Hematopoietic multipotent progenitor cell (in vitro differentiated cells): ENCODE measurements around the gene TFDP2. TPM values are rescaled to one million over a fixed set of nuclear protein-coding genes. Genes with fewer than 3 reads are reported as not detected.
"Not testable (repeated sequence)": the region's sequence is repeated elsewhere in the genome, so short reads cannot be mapped to it uniquely, and the experiment has no call there.

ENCODE experiments used
- DNase-seq, 3 donors: peaks; one replicate each; pipeline ENCODE4 v3.0.0-alpha.2; 2011 to 2015; ENCODE audit warnings: low read depth in 2 of 3, low spot score in 2 of 3
- total RNA-seq: library from RNA; depleted of rRNA; stranded (reverse); fragments of >200 nt; gene quantifications from one replicate; pipeline ENCODE4 v1.2.3, GENCODE V29; 2012

Gene TFDP2
- total RNA-seq, 1 donor, result 60.3 TPM

DNA sequence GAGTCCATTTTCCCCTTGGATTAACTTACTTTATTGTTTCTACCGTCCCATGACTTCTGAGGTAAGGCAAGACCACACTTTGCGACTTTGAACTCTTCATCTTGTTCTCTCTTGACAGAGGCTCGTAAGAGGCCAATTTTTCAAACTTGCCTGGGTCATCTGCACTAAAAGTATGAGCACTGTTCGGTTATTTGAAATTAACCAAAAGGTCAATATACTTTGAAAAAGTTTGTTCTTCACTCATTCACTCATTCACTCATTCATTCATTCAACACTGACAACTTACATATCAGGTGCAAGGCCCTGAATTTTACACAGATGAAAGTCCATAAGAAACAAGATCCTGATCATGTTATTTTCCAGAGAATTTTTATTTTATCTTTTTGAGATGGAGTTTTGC is 215.0 kb downstream of the TFDP2 start:
- DNase-seq, result no peak

DNA sequence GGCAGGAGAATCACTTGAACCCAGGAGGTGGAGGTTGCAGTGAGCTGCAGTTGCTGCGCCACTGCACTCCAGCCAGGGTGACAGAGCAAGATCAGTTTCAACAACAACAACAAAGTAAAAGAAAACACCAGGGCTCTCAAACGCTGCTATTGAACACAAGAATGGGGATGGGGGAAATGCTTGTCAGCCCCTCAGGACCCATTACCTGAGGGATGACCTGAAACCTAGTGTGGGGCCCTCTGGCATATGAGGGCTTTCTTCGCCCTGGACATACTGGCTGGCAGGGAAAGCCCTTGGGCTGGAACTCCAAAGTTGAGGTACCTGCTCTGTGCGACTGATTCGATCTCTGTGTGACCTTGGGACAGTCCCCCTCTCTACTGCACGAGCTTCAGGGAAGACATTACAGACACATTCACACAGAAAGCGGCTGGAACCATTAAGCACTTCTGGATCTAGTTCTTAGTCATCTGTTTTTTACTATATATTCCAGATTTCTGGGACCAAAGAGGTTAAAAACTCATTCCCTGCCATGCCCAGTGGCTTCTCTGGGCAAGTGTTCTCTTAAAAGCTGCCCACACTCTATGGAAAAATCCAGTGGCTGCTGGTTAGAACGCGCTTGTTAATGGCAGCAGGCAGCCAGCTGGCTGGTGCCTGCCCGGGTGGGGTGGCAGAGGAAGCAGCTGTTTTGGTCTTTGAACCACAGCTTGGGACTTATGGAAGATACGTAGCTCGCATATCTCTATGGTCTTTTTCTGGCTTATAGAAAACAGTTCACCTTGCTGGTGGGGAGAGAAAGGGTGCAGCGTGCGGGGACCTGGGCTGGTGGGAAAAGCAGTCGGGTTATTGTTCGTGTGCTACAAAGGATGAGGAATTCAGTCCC is 215.7 kb downstream of the TFDP2 start:
- DNase-seq, result peak in 1 of 3 donors; percentile 67

DNA sequence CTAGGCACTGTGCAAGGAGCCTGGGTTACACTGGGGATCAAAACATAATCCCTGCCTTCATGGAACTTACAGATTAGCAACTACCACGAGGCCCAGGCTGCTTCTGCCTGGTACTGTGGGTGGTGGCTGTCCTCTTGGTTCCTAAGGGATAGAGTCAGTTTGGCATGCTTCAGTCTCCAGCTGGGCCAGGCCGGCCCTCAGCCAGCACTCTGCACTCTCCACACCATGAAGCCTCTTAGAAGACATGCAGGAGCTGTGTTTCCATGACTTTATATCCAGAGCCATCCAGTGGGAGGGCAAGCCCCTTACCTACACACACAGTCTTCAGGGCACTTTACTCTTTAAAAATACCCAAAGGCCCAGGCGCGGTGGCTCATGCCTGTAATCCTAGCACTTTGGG is 218.5 kb downstream of the TFDP2 start:
- no peak for DNase-seq

DNA sequence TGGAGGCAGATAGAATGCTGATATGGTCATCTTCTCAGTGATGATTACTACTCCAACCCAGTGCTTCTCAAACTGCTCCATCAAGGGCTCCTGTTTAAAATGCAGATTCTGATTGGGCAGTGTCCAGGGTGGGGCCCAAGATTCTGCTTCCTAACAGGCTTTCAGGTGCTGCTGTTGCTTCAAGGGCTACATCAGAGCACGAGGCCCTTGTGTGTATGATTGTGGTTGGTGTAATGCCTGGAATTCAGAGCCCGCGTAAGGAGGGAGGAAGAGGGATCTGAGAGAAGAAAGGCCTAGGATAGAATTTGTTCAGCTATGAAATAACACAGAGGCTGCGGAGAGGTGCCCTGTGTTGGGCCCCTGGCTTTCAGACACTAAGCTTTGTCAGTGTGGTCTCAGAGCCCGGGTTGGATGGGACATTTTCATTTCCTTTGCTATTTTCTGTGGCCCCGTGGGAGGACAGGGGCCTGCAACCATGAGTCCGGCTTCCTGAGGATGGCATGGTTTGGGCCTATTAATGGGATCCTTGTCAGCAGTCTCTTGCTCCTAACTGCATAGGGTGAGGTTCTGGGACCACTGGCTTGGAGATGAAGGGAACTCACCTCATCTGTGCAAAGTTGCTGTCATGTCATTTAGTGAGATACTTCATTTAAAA is 219.9 kb downstream of the TFDP2 start:
- DNase-seq, result no peak

DNA sequence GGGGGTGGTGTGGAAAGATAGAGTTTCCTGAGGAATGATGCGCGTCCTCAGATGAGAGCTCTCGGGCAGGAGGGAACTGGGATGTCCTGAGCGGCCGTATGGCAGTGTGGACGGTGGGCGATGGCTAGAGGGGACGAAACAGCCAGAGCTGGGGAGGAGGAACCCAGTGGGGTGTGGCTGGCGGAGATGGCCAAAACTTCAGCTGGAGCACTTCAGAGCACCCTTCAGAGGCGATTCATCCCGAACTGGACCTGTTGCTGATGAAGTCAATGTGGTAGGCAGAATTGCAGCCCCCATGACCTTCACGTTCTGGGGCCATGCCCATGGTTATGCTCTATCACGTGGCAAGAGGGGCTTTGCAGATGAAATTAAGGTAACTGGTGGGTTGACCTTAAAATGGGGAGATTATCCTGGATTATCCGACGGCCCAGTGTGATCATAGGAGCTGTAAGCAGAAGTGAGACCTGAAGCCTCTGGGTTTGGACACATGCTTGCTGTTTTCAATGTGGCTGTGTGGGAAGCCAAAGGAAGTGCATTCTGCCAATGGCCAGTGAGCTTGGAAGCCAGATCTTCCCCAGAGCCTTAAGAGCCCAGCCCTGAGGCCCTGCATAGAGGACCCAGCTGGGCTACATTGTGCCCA is 220.6 kb downstream of the TFDP2 start:
- no peak for DNase-seq

DNA sequence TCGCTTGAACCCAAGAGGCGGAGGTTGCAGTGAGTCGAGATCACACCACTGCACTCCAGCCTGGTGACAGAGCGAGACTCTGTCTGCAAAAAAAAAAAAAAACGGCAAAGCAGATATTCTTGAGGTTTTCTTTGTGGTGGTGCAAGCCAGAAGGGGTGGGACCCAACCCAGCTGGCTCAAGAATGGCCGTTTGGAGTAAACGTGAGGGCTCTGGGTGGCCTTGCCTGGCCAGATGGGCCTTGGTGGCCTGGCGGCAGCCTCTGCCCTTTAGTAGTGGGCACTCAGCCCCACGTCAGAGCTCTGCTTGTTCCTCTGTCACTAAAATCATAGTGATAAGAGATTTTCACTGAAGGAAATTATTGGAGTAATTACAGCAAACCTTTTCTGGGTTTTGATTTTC is 222.4 kb downstream of the TFDP2 start:
- no peak for DNase-seq

DNA sequence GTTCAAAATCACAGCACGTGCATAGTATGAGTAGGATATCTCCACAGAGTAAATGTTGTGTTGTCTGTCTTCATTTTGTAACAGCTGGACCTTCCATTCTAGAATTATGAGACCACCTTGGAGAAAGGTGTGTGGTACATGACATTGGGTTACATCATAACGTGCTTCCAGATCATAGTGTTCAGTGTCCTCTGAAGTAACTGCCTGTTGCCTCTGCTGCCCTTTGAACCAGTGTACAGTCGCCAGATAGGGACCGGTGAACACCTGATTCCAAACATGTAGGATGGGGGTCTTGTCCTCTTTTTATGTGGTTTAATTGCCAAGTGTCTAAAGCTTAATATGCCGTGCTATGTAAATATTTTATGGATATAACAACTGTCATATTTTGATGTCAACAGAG is 223.7 kb downstream of the TFDP2 start:
- DNase-seq, result not testable (repeated sequence)

DNA sequence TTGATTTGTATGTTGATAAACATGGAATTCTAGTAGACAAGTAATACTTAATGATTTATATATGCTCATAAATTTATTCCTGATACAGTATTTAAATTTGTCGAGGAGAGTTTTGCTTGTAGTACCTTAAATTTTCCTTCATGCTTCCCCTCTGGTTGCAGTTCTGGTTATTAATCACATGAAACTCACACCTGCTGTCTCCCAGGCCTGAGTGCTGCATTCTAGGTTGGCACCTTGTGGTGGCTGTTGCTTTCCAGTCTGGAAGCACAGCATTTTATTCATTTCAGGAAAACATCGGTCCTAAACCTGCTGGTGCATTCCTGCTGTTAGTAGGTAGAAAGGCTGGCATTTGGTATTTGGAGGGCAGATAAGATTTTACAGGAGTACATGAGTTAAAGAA is 228.0 kb downstream of the TFDP2 start:
- DNase-seq, result no peak

DNA sequence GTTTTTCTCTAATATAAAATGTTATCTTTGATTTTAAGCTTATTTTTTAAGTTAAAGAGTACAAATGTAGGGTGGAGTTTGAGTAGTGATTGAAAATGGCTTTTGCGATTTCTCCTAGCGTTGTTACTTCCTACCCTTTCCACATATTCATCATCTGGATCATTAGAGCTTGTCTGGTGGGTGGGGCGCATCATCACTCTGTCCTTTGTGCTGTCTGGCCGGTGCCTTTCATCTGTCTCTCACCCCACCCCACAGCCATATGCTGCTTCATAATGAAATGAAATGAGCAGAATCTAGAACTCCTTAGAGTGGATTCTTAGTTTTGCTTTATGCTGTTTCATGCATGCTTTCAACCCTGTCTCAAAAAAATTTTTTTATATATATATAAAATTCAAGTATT is 228.6 kb downstream of the TFDP2 start:
- no peak for DNase-seq

DNA sequence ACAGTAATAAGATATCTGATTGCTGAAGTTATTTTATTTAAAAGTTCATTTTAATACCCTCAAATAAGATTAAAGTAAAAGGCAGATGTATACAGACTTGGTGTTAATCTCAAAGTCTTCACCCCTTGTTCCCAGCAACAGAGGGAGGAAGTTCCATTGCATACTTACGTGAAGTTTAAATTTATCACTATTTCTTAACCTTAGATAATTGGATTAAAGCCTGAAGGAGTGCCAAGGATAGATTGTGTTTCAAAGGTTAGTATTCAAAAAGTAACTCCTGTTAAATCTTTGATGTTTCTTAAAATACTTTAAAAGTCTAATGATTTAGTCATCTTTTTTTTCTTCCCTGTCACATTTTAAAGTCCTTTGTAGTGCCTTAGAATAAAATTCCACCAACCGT is 233.6 kb downstream of the TFDP2 start:
- DNase-seq, result no peak

DNA sequence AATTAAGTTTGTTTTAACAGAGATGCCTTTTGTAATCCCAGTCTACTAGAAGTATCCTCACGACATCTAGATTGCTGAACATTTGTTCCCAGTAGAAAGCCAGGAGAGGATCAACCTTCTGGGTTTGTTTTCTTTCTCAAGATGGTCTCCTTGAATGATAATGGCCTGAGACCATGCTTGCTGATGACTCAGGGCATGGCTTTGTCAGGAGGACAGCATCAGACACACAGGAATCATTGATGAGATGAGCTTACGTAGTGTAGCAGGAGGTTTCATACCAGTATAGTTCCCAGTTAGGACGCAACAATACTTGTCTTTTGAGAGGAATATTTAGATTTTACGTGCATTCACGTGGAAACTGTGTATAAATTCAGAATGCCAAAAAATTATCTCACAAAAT is 234.3 kb downstream of the TFDP2 start:
- DNase-seq, result no peak

DNA sequence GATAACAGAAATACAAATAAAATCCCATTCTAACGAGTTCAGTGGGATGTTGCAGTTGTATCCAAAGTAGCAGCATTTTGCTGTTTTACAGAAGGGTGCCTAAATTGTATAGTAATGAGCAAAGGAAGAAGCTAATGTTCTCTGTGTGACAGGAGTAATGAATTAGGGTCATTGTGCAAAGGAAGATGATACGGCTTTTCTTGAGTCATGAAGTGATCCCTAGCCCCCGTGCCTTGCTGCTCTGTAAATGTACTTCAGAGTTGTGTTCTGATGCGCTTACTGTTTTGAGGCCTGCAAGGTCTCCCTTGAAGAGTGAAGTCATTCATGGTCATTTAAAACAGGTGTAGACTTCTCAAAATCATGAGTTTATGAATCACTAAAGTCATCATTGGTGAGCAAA is 235.0 kb downstream of the TFDP2 start:
- no peak for DNase-seq

DNA sequence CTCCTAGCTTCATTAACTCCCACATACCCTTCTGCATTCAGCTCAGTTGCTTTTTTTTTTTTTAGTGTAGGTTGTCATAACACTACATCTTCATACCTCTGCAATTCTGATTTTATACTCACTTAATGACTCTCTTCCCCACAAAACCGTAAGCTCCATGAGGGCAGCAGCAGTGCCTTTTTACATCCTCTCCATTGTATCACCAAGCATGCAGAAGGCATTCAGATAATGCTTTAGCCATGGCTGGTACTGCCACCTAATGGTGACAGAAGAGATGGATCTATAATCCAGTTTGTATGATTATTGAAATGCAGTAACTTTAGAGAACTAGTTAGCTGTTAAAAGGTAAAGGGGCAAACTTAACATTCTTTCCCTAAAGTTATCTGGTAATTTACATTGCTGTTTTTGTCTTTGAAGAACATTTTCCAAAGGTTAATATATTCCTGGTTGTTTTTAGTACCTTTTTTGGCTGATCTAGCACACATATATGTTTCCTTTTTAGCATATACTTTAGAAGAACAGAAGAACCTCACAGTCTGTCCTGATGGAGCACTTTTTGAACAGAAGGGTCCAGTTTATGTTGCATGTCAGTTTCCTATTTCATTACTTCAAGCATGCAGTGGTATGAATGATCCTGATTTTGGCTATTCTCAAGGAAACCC is 236.1 kb downstream of the TFDP2 start:
- peak; percentile 34 to 87 (median 62) for DNase-seq

DNA sequence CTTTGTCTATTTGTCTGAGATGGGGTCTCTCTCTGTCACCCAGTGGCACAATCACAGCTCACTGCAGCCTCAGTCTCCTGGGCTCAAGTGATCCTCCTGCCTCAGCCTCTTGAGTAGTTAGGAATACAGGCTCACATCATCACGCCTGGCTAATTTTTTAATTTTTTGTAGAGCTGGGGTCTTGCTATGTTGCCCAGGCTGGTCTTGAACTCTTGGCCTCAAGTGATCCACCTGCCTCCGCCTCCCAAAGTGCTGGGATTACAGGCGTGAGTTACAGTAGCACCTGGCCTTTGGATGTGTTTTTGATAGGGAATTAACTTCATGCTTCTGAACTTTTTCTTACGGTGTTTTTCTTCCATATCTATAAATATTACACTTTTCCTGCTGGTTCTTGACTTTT is 239.4 kb downstream of the TFDP2 start:
- not testable (repeated sequence) for DNase-seq

DNA sequence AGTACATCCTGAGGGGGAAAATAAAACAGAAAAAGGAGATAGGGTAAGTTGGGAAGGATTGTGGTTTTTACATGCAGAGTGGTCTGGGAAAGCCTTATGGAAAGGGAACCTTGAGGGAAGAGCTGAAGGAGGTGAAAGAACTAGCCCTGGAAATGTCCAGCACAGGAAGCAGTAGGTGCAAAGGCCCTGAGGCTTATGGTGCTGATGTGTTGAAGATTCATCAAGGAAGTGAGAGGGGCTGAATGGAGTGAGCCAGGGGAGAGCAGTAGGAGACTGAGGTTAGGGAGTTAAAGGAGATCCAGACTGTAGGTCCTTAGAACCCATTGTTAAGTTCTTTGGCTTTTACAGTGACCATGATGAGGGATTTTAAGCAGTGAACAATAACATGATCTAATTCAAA is 239.9 kb downstream of the TFDP2 start:
- DNase-seq, result no peak

DNA sequence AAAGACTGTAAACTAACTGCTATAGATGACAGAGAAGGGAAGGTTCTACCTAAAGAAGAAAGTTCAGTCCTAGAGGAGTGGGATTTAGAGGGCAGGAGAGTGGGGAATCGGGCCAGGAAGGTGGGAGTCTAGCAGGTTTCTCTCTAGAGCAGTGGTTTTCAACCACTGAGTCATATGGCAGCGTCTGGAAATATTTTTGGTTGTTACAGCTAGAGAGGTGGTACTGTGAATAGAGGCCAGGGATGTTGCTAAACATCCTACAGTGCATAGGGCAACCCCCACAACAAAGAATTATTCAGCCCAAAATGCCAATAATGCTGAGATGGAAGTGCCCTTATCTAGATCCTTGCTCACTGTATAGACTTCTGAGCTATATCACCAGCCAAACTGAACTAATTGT is 244.2 kb downstream of the TFDP2 start:
- DNase-seq, result no peak

DNA sequence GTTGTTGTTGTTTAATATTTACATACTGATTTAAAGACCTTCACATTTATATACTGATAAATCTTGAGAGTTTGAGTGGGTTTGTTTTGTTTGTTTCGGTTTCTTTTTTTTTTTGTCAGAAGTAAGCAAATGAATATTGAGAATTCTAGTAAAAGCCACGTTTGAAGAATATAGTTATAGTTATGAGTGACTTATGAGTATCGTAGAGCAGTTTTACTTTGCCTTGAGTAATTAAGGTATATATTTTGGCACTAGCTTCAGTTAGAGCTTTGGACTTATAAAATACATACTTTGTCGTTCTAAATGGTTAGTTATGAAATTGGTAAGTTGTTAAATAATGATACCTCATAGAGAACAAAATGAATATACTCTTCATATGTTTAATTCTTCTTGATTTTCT is 245.1 kb downstream of the TFDP2 start:
- no peak for DNase-seq

DNA sequence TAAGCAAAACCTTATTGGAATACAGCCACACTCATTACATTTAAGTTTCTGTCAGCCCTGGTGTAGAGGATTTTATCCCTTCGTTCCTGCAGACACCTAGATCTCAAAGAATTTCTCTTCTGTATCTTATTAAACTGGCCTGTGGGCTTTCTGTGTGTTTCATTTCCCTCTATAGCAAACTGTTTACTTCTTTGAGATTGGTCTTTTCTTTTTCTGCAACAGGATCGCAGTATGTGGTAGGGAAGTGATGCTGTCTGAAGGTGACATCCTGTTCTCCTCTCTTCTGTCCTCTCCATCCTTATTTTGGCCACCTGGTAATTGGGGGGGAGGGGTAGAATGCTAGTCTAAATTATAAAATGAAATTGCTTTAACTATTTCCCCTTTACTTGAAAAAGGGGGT is 247.4 kb downstream of the TFDP2 start:
- no peak for DNase-seq

DNA sequence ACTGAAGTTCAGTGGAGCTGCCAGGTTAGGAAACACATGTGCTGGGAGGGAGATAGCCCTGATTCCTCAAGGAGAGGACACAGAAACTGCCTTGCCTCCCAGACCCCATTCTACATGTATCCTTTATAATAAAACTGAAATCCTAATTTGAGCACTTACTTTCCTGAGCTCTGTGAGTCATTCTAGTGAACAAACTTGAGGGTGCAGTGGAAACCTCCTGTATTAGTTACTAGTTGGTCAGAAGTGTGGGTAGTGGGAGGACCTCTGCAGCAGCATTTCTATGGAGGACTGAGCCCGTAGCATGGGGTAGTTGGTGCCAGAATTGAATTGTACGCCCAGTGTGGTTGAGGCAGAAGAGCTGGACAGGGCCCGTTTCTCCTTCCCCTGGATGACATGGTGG is 249.0 kb downstream of the TFDP2 start:
- DNase-seq, result no peak

DNA sequence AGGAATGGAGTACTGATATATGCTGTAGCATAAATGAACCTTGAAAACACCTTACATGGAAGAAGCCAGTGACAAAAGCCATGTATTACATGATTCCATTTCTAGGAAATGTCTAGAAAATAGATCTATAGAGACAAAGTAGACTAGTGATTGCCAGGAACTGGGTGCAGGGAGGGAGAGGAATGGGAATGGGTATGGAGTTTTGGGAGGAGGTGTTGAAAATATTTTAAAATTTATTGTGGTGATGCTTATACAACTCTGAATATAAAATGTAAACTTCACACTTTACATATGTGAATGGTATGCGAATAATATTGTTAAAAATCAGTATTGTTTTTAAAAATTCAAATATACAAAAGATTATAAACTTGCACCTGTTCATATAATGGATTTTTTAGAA is 250.4 kb downstream of the TFDP2 start:
- DNase-seq, result no peak

DNA sequence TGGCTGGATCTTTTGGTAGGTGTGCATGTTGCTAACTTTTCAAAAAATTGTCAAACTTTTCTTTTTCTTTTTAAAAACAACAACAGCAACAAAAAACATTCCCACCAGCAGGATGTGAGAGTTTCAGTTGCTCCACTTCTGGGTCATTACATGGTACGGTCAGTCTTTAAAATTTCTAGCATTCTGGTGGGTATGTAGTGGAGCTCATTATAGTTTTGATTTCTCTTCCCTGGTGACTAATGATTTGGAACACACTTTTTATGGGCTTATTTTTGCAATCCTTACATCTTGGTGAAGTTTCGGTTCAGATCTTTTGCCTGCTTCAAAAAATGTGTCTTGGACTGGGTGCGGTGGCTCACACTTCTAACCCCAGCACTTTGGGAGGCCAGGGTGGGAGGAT is 253.6 kb downstream of the TFDP2 start:
- no peak for DNase-seq
